GM21723 (cell line): ENCODE measurements around the gene NPAS3.

Experiments
- ATAC-seq: cut with Tn5 transposase; IDR thresholded peaks from one replicate; pipeline ENCODE4 v1.9.1; 2021; ENCODE audit warnings: mild to moderate bottlenecking, moderate library complexity; ENCODE audit not compliant: unreplicated experiment

Gene NPAS3

DNA sequence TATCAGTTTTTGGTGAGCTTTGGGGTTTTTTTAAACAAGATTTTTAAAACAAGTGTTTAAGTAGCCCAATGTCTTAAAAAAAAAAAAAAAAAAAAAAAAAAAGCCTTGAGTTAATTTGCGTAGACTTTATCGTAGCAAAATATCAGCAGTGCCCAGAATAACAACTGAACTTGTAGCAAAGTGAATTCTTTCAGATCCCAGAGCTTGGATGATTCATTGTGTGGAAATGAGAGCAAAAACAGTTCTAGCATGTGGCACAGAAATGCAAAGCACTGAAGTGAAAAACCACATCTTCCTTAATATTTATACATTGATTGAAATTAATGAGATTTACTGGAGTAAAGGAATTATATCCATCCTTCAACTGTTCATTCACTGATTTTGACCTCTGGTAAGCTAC lies 754.1 kb downstream of the NPAS3 start:
- no peak for ATAC-seq

GRCh38 chr14:33693237-33693636 lies 754.6 kb downstream of the NPAS3 start:
- ATAC-seq = no peak

DNA sequence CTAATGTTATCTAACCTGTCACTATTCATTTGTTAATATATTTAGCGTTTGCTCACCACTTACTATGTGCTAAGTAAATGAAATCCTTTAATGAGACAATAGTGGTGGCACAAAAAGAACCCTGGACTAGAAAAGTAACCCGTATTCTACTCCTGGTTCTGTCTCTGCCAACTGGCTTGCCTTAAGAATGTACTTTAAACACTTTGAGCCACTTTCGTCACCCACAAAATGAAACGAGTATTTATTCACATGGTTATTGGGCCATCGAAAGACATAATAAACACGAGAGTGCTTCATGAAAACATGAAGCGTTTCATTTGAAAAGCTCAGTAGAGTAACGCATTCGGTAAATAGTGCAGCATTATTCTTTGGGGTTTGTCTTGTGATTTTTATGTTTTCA lies 757.5 kb downstream of the NPAS3 start:
- no peak for ATAC-seq

DNA sequence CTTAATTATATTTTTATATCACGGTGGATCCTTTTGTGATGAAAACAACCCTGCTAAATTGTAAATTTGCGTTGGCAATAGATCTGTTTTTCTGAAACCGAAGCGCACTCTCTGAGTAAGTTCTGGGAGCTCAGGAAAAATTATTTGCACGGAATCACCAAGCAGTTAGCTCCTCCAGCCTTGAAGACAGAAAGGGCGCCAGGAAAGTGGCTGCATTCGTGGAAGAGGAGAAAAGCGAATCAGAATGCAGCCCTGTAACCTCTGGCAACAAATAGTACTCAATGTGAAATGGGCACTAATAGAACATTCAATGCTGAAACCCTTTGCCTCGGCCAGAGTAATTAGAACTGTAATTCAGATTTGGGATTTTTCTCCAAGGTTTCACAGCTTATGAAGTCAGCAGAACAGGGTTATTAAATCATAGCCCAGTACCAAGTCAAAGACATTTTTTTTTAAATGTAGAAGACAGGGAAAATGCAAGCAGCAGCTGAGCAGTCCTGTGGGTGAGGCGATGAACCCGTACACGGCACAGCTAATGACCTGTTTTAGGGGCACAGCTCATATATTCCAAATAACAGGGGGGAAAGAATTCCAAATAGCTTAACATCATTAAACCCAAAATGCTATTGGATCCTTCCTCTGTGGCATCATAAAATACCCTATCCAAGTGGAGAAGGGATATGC lies 760.8 kb downstream of the NPAS3 start:
- no peak for ATAC-seq

- ATAC-seq = no peak
These were observed 761.4 kb downstream of the NPAS3 start for GRCh38 chr14:33700052-33700451.

DNA sequence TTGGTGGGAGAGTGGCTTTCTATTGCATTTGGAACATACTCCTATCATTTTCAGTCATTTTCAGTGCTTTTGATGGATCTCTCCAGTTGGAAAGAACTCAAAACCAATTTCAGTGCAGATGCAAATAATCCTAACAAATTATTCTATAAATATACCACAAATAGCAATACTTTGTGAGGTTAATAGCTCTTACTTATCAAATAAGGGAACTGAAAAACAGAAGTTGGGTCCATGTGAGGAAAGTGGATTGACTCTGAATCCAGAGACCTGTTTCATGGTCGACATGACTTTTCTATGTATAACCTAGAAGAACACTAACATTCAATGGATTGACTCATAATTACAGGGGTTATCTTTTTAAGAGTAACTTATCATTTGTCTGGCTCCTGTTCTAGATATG lies 763.6 kb downstream of the NPAS3 start:
- no peak for ATAC-seq

- ATAC-seq = no peak
These were observed 765.8 kb downstream of the NPAS3 start for GRCh38 chr14:33704481-33704880.

- ATAC-seq = no peak
These were observed 766.8 kb downstream of the NPAS3 start for GRCh38 chr14:33705490-33705889.

DNA sequence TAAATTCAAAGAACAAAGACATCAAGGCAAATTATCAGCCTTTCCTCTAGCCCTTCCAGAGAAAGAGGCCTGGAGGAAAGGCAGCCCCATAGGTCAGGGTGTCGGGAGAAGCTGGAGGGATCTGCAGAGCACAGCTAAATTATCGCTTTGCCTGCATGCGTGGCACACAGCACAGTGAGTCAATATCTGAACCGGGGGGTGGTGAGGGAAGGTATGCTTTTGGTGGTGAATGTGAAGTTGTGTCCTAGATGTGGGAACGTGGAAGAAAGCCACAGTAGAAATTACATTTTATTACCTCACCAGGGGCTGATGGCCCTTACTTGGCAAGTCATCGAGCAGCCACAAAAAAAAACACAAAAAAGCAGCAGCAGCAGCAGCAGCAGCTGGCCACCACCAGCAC lies 769.0 kb downstream of the NPAS3 start:
- no peak for ATAC-seq

DNA sequence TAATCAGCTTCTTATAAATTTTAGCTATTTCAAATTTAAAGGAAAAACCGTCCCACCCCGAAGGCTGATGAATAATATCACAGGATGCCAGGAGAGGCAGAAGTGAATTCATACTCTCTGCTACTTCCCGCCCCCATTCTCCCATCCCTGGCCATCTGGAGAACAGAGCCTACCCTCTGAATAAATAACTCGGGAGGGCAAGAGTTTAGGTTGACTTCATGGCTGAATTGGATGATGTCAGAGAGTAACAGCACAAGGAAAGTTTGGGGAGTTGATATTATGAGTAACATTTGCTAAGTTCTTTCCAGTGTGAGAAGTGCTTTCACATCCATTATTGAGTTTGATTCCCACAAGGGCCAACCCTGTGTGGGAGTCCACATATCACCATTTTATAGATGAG lies 770.6 kb downstream of the NPAS3 start:
- no peak for ATAC-seq

- ATAC-seq = no peak
These were observed 771.0 kb downstream of the NPAS3 start for GRCh38 chr14:33709711-33710110.

DNA sequence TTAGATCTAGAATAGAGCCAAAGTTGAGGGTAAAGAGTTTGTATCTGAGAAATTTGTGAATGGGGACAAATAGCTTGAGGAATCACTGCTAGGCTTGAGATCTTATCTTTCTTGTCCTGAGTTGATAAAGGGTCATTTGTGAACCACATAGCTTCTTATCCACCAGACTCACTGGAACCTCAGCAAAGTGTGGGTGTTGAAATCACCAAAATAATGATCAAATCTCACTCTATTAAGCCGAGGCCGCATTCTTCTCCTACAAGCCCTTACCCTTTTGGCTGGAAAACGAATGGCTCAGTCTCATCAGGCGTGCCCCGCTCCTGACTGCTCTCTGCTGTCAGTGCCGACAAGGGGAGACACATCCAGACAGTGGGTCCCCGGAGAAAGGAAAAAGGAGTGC lies 771.6 kb downstream of the NPAS3 start:
- no peak for ATAC-seq

DNA sequence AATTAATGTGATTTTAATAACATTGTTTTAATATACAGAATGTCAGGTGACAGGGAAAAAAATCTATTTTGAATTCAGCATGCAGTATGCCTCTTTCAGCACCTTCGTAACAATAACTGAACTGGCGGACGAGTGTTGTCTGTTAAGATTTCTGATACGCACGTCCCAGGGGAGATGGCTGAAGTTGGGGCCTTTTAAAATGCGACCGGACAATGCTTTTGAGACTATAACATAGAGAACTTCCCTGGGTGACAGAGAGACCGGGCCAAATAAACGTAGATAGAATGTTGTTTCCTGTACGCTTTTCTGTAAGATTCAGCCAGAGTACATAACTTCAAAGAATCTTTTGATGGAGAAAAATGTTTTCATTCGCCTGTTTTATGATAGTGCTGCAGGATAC lies 772.5 kb downstream of the NPAS3 start:
- ATAC-seq = no peak

DNA sequence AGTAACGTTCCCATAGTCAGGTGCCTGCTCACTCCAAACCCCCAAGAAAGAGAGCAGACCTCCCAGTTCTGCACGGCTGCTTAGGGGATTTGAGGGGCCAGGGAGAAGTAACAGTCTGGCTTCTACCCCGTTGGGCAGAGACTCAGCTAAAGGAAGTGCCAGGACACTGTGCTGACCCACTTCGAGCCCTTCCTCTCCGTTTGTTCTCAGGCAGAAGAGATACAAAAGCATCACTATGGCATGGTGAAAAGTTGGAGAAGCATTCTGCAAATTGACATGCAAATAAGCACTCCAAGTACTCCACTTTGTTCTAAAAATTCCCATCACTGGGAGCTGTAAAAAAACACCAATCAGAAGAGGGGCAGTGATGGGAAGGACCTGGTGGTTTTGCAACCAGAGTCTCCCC lies 773.1 kb downstream of the NPAS3 start:
- ATAC-seq = no peak

- no peak for ATAC-seq
These were observed 776.0 kb downstream of the NPAS3 start for GRCh38 chr14:33714527-33715226.

- no peak for ATAC-seq
These were observed 776.5 kb downstream of the NPAS3 start for GRCh38 chr14:33715227-33715528.

- no peak for ATAC-seq
These were observed 778.2 kb downstream of the NPAS3 start for GRCh38 chr14:33716921-33717320.

GRCh38 chr14:33717866-33718265 lies 779.2 kb downstream of the NPAS3 start:
- no peak for ATAC-seq

DNA sequence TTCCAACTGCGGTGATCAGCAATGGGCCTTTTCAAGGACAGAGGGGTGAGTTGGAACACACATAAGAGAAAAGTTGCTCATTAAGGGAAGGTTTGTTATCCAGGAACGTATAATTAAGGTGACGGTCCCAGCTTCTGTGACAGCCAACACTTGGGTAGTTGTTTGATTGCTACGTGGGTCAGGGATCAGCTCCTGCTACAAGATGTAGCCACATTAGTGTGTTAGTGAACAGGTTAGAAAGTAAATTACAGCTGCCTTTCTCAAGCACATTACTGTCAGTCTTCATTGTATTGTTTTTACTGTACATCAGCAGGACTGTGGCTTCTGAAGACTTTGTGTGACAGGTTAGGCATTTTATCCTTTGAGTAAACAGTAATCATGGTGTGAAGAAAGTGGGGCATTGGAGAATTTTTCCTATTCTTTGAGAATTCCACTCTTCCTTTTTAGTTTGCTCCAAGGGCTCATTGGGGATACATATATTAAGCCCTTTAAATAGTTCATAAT lies 781.7 kb downstream of the NPAS3 start:
- no peak for ATAC-seq

DNA sequence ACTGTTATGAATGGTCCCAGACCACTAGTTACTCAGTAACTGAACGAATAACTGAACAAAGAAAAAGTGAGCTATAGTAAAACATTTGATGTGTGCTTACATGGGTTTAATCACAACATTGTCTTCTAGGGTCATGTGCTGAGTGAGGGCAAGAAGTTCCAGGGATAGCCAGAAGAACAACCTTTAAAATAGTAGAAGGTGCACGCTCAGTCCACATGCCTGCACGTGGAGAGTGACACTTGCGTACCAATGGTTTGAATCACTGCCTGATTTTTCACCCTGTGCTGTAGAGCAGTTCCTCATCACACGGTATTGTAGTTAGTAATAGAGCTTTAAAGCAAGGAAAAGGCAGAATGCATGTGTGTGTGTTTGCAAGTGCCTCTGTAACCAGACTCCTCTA lies 788.0 kb downstream of the NPAS3 start:
- no peak for ATAC-seq

DNA sequence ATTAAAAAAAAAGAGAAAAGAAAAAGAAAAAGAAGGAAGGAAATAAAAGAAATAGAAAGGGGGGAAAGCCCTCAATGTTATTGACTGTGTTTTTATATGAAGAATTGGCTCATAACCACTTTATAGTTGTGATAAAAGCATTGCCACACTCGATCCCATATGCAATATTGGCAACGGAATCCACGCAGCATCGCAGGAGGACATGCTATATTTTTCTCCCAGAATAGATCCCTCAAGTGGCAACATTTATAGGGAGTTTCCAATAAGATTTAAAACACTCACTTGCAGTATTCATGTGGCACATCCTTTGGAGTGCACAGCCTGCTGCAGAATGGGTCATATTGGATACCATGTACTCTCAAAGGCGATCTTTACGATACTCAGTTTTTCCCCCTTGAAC lies 788.9 kb downstream of the NPAS3 start:
- no peak for ATAC-seq

DNA sequence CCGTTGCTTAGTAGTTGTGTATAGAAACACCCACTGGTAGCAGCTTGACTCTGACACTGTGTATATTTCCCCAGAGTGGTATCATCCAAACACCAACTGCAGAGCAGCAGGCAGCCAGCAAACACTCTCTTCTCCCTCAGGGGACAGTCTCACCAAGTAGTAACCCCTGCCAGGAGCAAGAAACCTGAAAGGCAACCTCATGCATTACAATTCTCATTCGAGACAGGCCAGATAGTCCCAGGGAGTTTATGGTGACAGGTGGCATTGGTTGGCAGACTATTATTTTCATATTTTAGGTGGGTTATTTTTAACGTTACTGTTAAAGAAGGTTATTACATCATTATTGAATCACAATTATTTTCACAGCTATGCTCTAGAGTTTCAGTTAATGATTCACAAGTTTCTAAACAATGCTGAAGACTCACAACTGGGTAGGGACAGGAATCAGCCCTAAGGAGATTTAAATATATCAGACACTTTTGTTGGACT lies 789.4 kb downstream of the NPAS3 start:
- ATAC-seq = no peak

DNA sequence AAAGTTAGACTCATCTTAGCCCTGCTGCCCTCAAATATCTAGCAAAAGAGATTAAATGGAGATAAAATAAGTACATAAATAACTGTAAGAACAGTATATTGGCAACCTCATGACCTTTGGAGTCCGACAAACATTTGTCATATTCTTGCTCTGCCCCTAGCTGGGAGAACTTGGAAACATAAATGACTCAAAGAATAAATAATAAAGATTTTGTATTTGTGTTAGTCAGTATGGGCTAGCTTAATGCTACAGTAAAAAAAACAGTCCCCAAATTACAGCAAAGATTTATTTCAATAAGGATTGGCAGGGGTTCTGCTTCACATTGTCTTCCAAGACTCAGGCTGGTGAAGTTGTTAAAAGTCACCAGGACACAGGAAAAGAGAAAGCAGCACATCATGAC lies 791.5 kb downstream of the NPAS3 start:
- no peak for ATAC-seq
